ENCODE results near the gene XRN1. TPM values are rescaled to one million over a fixed set of nuclear protein-coding genes. Genes with fewer than 3 reads are reported as not detected.

Gene XRN1
- total and polyA plus RNA-seq, 2 of the 8 experiments (the other 6 are each of a cell fraction or from before 2014, with no cell fraction given): 1.9 to 17.2 TPM

DNA sequence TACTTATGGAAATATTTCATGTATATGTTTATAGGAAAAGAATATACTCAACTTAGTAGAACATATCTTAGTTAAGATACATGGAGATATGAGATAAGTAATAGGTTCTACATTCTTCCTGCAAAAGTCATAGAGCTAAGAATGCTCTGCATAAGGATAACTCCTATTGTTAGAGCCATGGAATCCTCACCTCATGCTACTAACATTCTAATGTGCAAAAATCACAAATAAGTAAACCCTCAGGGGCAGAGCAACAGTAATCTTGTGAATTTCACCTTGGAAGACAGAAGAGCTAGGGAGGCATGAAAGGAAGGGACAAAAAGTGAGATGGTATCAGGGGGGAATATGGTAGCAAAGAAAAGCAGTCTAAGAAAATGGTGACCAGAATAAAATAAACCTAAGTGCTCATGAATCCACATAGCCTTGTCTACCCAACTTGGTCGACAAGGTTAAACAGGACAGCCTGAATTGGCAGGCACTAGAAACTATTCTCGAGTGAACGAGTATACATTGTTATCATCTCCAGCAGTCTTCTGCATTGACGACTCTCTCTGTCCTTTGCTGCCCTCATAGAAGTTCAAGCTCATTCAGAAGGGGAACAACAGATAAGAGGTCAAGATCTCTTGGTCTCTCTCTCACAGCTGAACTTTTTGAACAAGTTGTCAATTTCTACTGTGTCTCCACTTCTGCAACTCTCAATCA, 52.8 kb downstream of the XRN1 start:
- Histone ChIP-seq H3K23me2 (ENCODE audit: low read depth, low read length) (no peaks in the 10 kb centered on the region), H2AFZ (ENCODE audit: low read length) (no peak overlapping the region), H4K91ac (replicated peaks; ENCODE audit: insufficient read length, low read length) (no peak overlapping the region), H3K27me3 (replicated peaks in 1 of 4; ENCODE audit: control insufficient read depth in 3 of 4, extremely low read depth in 1 of 4, insufficient read depth in 3 of 4, low read length in 3 of 4) (no peaks in the 10 kb centered on the region), H3K4me1 (replicated peaks in 1 of 4; ENCODE audit: control insufficient read depth in 3 of 4, insufficient read depth in 4 of 4, low read length in 3 of 4) (no peaks in the 10 kb centered on the region), H3K56ac (replicated peaks; ENCODE audit: insufficient read length, low read depth, low read length) (no peak overlapping the region), H4K20me1 (replicated peaks in 1 of 2; ENCODE audit: control insufficient read depth in 1 of 2, insufficient read depth in 2 of 2, low read length in 2 of 2) (peaks cover 0 to 1% of the 10 kb centered on the region in 2 experiments), H3K4me3 (ENCODE audit: extremely low read depth in 1 of 4, insufficient read depth in 2 of 4, low read depth in 3 of 4, low read length in 4 of 4) (no peak overlapping the region), H3K27ac (ENCODE audit: low read depth, low read length) (no peak overlapping the region), H2BK120ac (replicated peaks; ENCODE audit: low read depth, low read length) (no peak overlapping the region), H4K5ac (ENCODE audit: insufficient read length, low read depth, low read length) (no peak overlapping the region), H2BK5ac (ENCODE audit: low read depth, low read length) (no peak overlapping the region), H2BK15ac (ENCODE audit: low read length) (no peak overlapping the region), H4K8ac (ENCODE audit: extremely low read depth, insufficient read depth, low read length) (no peak overlapping the region), H2BK20ac (ENCODE audit: low read length) (no peak overlapping the region), H2BK12ac (ENCODE audit: low read depth, low read length) (no peak overlapping the region), H3K14ac (ENCODE audit: insufficient read length) (no peak overlapping the region), H3K23ac (ENCODE audit: insufficient read length) (no peak overlapping the region), H3K79me1 (ENCODE audit: low read depth, low read length) (no peaks in the 10 kb centered on the region), H2AK5ac (ENCODE audit: low read depth, low read length) (no peak overlapping the region), H3K9me3 (ENCODE audit: insufficient read depth in 2 of 2, low read depth in 1 of 2, low read length in 1 of 2) (no peaks in the 10 kb centered on the region), H3K36me3 (ENCODE audit: control insufficient read depth in 2 of 4, insufficient read depth in 4 of 4, low read length in 3 of 4) (peaks cover 0 to 20% (median 4%) of the 10 kb centered on the region in 4 experiments; a peak in 5 of 8 replicates), H3K18ac (ENCODE audit: extremely low read depth, low read length) (no peak overlapping the region), H3K4ac (replicated peaks; ENCODE audit: insufficient read length, low read depth, low read length) (no peak overlapping the region), H3K4me2 (ENCODE audit: insufficient read depth in 1 of 2, low read depth in 2 of 2, low read length in 2 of 2) (no peak overlapping the region), H3K9ac (replicated peaks in 1 of 4; ENCODE audit: extremely low read depth in 1 of 4, low read depth in 3 of 4, low read length in 3 of 4) (no peak overlapping the region), H3K79me2 (ENCODE audit: control insufficient read depth in 1 of 2, insufficient read depth in 2 of 2, low read length in 2 of 2) (no peaks in the 10 kb centered on the region)
- FAIRE-seq (no peak), DNase-seq (ENCODE audit: low read depth in 1 of 2, low spot score in 2 of 2) (no peak)
- TF ChIP-seq CEBPB (IDR thresholded peaks at IDR 0.05; ENCODE audit: low read depth, low read length): no peak
- no peak for TF ChIP-seq ZNF274 (IDR thresholded peaks at IDR 0.05; ENCODE audit: borderline replicate concordance, extremely low read depth, low read length)
- ChIA-PET POLR2A (ENCODE audit: partially characterized antibody) (no interaction called here), CTCF (ENCODE audit: partially characterized antibody) (no interaction called here)
- 77% methylated on average over 4 of the region's 4 CpGs; no CpG with 5 or more reads in 1 of the 2 experiments for WGBS, 2 experiments (ENCODE audit: extremely low coverage in 1 of 2, insufficient coverage in 1 of 2, insufficient read length in 1 of 2, insufficient replicate concordance in 2 of 2, low coverage in 1 of 2, low lambda C conversion rate in 2 of 2, missing lambda C conversion rate in 1 of 2)
